OCI-LY3 (cell line): ENCODE measurements around the gene ANKRD11.

Experiments used
- H2AFZ ChIP-seq: fragments of 200-600, 300-600 bp; shearing (Covaris generic); 2 replicates; pipeline ENCODE4 v1.6.0; 2014; ENCODE audit warnings: antibody characterized with exemption, low read depth, low read length
- H3K27ac ChIP-seq: fragments of 200-600, 300-600 bp; sonication (generic); 2 replicates; pipeline ENCODE4 v1.5.1; 2014; ENCODE audit warnings: mild to moderate bottlenecking, low read length, moderate library complexity, mixed read lengths
- H3K27me3 ChIP-seq: fragments of 200-600, 300-600 bp; sonication (generic); 2 replicates; pipeline ENCODE4 v1.6.1; 2014; ENCODE audit warnings: low read depth, low read length, mixed read lengths
- H3K36me3 ChIP-seq: fragments of 200-600, 300-600 bp; sonication (generic); replicated peaks from 2 replicates; pipeline ENCODE3; 2014; ENCODE audit warnings: low read depth, low read length, mixed read lengths
- H3K4me1 ChIP-seq: fragments of 300-600, 200-600 bp; sonication (generic); 2 replicates; pipeline ENCODE4 v1.6.1; 2014; ENCODE audit warnings: low read length, mixed read lengths
- H3K4me2 ChIP-seq: fragments of 200-600, 300-600 bp; sonication (generic); 2 replicates; pipeline ENCODE4 v1.6.1; 2014; ENCODE audit warnings: low read length, mixed read lengths
- H3K4me3 ChIP-seq: fragments of 300-600, 200-600 bp; sonication (generic); 2 replicates; pipeline ENCODE4 v1.5.1; 2014; ENCODE audit warnings: antibody characterized with exemption, mild to moderate bottlenecking, low read length, moderate library complexity
- H3K79me2 ChIP-seq: fragments of 300-600, 200-600 bp; shearing (Covaris generic); 2 replicates; pipeline ENCODE4 v1.6.1; 2014; ENCODE audit warnings: mild to moderate bottlenecking, low read length, mixed read lengths
- H3K9ac ChIP-seq: fragments of 300-600, 200-600 bp; shearing (Covaris generic); 2 replicates; pipeline ENCODE4 v1.6.0; 2014; ENCODE audit warnings: mild to moderate bottlenecking, low read length, moderate library complexity
- H3K9me3 ChIP-seq: fragments of 200-600, 300-600 bp; shearing (Covaris generic); 2 replicates; pipeline ENCODE4 v1.6.1; 2014; ENCODE audit warnings: low read length, mixed read lengths; ENCODE audit not compliant: insufficient read depth
- H4K20me1 ChIP-seq: fragments of 200-600, 300-600 bp; sonication (generic); 2 replicates; pipeline ENCODE4 v1.6.1; 2016; ENCODE audit warnings: low read length, mixed read lengths; ENCODE audit not compliant: insufficient read depth
- CTCF ChIP-seq: fragments of 200-600, 300-600 bp; sonication (generic); IDR thresholded peaks from 2 replicates; pipeline ENCODE4 v1.5.1; 2014; ENCODE audit warnings: antibody characterized with exemption, low read length, low read depth
- EZH2phosphoT487 ChIP-seq: fragments of 200-600 bp; shearing (Covaris generic); IDR thresholded peaks from 2 replicates; pipeline ENCODE4 v1.6.1; 2018; ENCODE audit warnings: antibody characterized with exemption, mixed run types, low read depth

Gene ANKRD11

GRCh38 chr16:89499767-89500166 is 9.4 kb upstream of the ANKRD11 start:
- Histone ChIP-seq H3K4me3 (no peak overlapping the region), H3K4me1 (no peaks in the 10 kb centered on the region), H2AFZ (no peak overlapping the region), H3K9me3 (no peaks in the 10 kb centered on the region), H3K79me2 (no peaks in the 10 kb centered on the region), H3K9ac (no peak overlapping the region), H3K4me2 (no peak overlapping the region), H3K27me3 (no peaks in the 10 kb centered on the region), H3K36me3 (no peaks in the 10 kb centered on the region), H3K27ac (no peak overlapping the region), H4K20me1 (no peaks in the 10 kb centered on the region)
- no peak for TF ChIP-seq EZH2phosphoT487
- no peak for TF ChIP-seq CTCF

GRCh38 chr16:89498839-89499238 is 8.5 kb upstream of the ANKRD11 start:
- H3K9ac ChIP-seq: no peak overlapping the region
- no peaks in the 10 kb centered on the region for H3K9me3 ChIP-seq
- no peak overlapping the region for H3K4me3 ChIP-seq
- H3K27ac ChIP-seq: no peak overlapping the region
- no peaks in the 10 kb centered on the region for H3K4me1 ChIP-seq
- no peaks in the 10 kb centered on the region for H3K36me3 ChIP-seq
- H3K4me2 ChIP-seq: no peak overlapping the region
- no peak overlapping the region for H2AFZ ChIP-seq
- H4K20me1 ChIP-seq: no peaks in the 10 kb centered on the region
- H3K79me2 ChIP-seq: no peaks in the 10 kb centered on the region
- no peaks in the 10 kb centered on the region for H3K27me3 ChIP-seq
- TF ChIP-seq CTCF: no peak
- no peak for TF ChIP-seq EZH2phosphoT487

GRCh38 chr16:89495121-89495520 is 4.8 kb upstream of the ANKRD11 start:
- no peak overlapping the region for H3K9ac ChIP-seq
- TF ChIP-seq CTCF: no peak
- no peak for TF ChIP-seq EZH2phosphoT487
- H3K4me2 ChIP-seq: no peak overlapping the region
- H3K4me1 ChIP-seq: peaks cover 7% of the 10 kb centered on the region
- H3K27ac ChIP-seq: no peak overlapping the region
- H3K36me3 ChIP-seq: no peaks in the 10 kb centered on the region
- H3K9me3 ChIP-seq: no peaks in the 10 kb centered on the region
- no peak overlapping the region for H2AFZ ChIP-seq
- no peaks in the 10 kb centered on the region for H4K20me1 ChIP-seq
- H3K4me3 ChIP-seq: no peak overlapping the region
- H3K79me2 ChIP-seq: peaks cover 20% of the 10 kb centered on the region
- H3K27me3 ChIP-seq: no peaks in the 10 kb centered on the region

GRCh38 chr16:89493776-89494175 is 3.4 kb upstream of the ANKRD11 start:
- no peak overlapping the region for H3K27ac ChIP-seq
- peaks cover 32% of the 10 kb centered on the region for H3K79me2 ChIP-seq
- no peak overlapping the region for H3K4me2 ChIP-seq
- no peak overlapping the region for H3K4me3 ChIP-seq
- H3K27me3 ChIP-seq: no peaks in the 10 kb centered on the region
- H2AFZ ChIP-seq: no peak overlapping the region
- H4K20me1 ChIP-seq: peaks cover 2% of the 10 kb centered on the region
- H3K4me1 ChIP-seq: peaks cover 7% of the 10 kb centered on the region
- H3K36me3 ChIP-seq: no peaks in the 10 kb centered on the region
- no peak overlapping the region for H3K9ac ChIP-seq
- no peaks in the 10 kb centered on the region for H3K9me3 ChIP-seq
- TF ChIP-seq EZH2phosphoT487: no peak
- no peak for TF ChIP-seq CTCF
